HG03342 (cell line): ENCODE data around the gene SOBP.
A peak's percentile ranks its signal among the peaks of the same experiment; 100 is the strongest.

Experiments
- ATAC-seq: cut with Tn5 transposase; IDR thresholded peaks from one replicate; pipeline ENCODE4 v1.9.1; 2021; ENCODE audit warnings: mild to moderate bottlenecking, moderate library complexity; ENCODE audit not compliant: unreplicated experiment

SOBP gene

DNA sequence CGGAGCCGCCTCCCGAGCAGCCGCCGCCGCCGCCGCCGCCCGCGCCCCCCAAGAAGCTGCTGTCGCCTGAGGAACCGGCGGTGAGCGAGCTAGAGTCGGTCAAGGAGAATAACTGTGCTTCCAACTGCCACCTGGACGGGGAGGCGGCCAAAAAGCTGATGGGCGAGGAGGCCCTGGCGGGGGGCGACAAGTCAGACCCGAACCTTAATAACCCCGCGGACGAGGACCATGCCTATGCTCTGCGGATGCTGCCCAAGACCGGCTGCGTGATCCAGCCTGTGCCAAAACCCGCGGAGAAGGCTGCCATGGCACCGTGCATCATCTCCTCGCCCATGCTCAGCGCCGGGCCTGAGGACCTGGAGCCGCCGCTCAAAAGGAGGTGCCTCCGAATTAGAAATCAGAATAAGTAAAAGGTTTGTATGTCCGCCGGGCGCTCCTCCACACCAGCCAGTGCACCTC is 145.2 kb downstream of the SOBP start:
- no peak for ATAC-seq

DNA sequence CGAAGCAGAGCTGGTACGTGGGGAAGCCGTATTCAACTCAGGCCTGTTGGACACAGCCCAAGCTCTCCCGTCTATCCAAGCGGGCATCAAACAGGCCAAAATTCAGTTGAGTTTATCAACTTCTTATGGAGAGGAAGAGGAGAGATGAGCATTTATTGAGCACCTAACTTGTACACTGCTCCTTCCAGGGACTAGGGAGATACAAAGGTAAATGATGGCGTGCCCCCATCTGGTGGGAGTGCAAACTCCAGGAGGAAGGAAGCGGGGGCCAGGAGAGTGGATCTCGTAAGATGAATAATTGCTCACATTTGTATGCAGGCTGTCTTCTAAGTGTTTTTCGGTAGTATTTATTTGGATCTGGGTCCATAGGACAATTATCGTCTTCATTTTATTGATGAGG is 146.6 kb downstream of the SOBP start:
- no peak for ATAC-seq

DNA sequence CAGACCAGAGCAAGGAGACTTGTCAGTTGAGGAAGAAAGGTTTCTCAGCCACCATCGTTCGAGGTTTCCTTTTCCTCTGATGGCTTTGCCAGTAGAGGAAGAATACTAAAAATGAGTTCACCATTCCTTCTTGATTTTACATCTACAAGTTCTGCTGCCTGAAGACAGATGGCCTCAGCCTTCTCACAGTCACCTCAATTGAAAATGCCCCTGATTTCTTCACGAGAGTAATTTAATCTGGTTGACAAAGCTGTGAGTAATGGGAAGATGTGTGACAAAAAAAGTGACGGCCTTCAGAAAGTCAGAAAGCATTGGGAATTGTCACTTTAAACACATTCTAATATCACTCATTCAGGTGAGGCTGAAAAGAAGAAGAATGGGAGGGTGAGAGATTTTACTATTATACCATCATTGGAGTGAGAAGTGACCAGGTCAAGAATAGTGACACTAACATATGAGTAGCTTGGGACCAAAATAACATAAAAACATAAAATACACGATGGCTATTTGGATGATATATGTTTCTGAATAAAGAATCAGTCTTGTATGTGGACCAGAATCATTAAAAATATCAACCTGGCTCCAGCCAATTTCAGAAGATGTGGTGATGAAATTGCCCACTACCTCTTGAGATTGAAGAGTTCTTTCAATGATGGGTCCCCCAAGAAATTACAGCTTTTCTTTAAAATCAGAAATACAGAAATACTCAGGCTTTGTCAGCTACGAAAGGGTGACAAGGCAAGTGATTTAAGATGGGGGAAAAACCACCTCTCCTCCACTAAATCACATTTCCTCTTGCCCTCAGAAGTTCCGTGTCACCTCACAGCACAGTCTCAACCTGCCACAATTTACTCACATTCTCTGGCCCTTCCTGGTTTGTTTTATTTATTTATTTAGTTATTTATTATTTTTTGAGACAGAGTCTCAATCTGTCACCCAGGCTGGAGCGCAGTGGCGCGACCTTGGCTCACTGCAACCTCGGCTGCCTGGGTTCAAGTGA is 147.7 kb downstream of the SOBP start:
- ATAC-seq = no peak

DNA sequence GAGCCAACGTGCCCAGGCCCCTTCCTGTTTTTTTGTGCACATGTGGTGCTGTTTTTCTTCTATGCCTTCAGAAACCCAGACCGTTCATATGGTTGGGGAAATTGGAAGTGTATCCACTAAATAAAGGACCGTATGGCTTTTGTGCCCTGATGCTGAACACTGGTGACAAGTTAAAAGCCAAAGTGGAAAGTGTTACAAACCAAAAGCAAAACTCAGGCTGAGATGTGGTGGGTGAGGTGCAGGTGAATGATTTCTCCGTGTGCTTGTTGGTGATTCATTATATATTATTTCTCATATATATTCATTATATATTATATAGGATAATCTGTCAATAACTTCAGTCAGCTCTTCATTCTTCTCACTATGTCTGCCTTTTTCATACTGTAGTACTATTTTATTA is 148.6 kb downstream of the SOBP start:
- ATAC-seq = no peak

DNA sequence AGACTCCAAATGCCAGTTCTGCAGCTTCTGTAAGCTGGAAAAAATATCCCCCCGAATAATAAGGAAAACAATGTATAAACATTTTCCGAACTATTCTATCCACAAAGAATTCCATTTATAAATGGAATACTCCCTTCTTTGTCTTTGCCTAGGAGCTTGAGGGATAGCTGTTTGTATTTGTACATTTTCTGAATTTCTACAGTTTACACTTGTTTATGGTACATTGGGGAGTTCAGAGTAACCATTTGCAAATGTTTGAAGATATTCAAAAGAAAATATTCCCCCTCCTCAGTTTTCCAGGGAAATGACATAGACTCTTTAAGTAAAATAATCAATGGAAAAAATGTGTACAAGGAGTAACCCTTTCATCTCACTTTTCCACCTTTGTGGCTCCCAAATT is 149.6 kb downstream of the SOBP start:
- no peak for ATAC-seq

DNA sequence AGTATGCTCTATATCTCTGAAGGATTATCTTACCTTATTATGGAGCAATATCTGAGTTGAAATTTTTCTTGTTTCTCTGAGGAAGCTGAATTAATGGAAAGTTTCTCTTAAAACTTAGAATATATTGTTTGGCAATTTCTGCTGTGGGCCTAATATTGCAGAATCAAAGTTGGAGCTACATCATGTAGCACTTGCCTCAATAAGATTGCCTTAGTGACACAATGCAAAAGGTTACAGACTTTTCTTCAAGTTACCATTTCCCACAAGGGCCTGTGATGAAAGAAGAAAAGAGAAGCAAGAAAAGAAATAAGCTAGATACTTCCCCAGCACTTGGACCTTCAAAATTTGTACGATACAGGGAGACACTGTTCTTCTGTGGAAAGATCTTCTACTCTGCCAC is 151.2 kb downstream of the SOBP start:
- ATAC-seq = no peak

DNA sequence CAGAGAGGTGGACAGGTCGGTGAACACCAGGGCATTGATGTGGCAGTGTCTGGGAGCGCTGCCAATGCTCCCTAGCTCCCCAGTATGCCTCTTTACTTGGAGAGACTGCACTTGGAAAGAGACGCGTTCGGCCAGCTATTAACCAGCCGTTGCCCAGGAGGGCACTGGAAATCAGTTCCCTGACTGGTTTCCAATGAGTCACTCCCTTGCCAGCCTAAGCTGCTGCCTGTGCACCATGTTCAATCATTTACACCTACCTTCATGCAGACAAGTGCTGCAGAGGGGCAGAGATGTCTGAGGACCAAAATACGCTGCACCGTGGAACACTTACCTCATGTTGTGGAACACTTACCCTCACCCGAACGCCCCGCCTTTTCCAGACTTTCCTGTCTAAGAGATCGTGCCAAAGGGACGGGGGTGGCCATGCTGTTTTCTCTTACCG is 151.6 kb downstream of the SOBP start:
- no peak for ATAC-seq

DNA sequence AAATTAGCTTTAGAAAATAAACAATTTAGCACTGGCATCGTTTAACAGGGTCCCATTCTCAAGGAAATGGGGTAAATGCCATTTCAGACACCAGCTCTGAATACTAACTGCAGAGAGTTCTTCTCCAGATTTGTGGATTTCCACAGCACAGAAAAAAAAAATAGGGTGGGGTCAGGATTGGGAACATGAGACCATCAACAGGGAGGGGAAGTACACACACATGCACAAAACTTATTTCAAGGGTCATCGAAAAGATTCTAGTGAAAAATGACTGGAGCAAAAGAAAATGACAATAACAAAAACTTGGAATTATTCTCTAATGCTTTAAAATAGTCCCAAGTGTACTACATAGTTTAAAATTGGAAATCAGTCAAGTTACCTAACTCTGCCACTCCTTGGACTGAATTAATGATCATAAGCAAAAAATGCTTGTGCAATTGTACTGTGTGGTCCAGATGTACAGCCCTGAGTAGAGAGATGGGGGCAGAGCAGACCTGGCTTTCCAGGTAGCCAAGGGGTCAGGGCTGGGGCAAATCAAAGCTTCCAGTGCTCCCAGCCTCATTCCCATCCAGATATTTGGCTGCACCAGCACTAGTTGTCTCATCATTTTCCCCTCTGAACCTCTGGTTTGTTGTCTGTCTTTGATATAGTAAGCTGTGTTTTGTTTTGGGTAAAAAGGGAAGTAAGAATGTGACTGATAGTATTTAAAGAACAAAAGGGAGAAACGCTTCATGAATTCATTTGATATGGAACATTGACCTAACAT is 152.4 kb downstream of the SOBP start:
- peak; percentile 63 for ATAC-seq

DNA sequence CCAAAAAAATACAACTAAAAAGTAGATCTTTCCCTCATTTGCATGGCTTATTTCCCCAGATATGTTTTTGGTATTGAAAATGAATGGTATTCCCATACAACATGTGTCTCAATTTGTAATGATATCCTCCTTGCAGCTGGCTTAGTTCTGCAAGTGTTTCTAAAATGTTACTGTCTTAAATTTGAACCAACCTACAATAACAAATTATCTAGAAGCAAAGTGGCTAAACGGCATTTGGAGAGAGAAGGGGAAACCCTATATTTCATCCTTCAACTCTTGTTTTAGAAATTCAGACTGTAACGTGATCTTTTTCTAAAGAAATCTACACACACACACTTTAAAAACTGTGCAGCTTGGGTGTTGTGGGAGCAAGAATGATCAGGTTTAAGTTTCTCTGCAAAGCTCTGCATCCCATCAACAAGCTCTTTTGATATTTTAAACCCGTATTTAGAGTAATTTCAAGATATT is 153.0 kb downstream of the SOBP start:
- ATAC-seq = no peak

DNA sequence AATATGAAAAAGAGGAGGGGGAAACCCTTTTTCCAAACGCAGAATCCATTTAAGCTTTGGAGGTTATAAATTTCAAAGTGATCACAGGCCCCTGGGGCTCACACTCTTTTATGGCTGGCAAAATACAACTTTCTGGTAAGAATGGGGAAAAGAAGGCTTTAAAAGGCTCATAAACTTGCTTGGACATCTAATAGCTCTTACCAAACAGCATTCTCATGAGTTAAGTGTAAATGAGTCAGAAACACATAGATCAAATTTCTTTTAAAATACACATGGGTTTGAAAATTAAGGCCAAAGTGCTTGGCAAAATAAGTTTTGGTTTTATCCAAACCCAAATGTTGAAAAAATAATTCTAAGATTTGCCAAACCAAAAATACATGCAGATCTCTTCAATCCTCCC is 154.6 kb downstream of the SOBP start:
- no peak for ATAC-seq

DNA sequence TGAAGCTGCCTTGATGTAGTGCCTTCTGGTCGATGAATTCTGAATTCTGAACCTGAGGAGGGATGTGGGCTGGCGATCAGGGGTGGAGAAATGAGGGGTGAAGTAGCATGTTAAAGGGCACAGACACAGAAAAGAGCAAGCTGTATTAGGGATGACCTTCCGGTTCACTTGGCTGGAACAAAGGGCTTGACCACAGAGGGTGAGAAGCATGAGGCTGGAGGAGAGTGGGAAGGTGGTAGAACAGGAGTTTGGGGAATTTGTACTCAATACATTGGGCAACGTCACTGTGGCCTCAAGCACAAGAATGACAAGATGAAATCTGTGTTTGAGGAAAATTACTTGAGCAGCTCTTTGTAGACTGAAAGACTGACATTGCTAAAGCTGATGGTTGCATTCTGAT is 155.8 kb downstream of the SOBP start:
- ATAC-seq = no peak

DNA sequence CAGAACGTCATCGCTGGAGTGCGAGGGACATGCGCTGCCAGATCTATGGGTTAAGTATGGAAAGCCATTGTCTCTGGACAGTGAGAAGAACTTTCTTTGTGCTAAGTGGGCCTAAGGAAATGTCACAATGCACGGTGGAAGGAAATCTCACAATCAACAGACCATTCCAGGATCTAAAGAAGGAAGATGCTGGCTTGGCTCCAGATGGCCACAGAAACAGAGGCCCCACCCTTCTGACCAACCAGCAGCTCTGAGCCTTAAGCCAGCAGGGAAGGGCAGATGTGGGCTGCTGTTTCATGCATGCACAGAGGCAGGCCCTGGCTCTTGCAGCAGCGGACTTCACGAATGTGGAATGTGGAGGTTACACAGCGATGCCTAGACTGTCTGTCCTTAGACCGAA is 156.3 kb downstream of the SOBP start:
- no peak for ATAC-seq

DNA sequence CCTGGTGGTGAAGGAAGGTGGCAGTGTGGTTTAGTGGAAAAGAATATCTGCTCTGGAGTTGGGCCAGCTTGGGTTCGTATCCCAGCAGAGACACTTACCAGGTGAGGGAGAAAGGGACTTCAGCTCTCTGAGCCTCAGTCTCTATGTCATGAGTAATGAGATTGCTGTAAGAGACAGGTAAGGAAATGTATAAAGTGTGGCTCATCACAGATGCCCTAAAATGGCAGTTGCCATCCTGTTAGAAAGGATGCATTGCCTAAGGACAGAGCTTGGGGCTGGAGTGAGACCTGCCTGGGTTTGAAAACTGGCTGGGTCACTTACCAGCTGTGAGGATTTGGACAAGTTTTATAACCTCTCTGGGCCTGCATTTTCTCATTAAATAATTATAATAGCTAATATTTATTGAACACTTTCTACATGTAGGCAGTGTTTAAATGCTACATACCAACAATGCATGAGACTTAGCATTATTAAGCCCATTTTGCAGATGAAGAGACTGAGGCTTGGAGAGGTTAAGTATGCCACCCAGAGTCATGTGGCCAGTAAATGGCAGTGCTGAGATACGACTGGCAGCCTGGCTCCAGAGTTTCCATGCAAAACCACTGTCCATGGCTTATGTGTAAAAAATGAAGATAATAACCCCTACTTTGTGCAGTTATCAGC is 157.0 kb downstream of the SOBP start:
- no peak for ATAC-seq

DNA sequence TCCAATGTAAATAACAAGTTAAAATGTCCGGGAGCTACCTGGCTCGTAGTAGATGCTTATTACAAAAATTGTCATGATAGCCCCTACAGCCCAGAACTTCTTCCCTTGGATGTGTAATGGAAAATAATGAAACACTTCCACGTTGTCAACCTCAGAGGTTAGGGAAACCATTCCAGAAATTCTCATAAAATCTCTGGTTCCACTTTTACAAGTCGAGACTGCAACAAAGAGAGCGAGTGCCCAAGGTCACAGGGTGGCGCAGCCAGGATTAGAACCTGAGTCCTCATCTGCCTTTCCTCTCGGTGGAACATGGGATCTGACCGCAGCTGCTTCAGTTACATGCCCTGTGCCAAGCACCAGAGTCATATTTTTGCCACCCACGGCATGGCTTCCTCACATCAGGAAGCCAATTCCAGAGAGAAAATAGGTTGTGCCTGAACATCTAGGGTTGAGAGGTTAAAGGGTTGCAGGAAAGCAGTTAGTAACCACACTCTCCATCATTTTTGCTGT is 157.6 kb downstream of the SOBP start:
- no peak for ATAC-seq

DNA sequence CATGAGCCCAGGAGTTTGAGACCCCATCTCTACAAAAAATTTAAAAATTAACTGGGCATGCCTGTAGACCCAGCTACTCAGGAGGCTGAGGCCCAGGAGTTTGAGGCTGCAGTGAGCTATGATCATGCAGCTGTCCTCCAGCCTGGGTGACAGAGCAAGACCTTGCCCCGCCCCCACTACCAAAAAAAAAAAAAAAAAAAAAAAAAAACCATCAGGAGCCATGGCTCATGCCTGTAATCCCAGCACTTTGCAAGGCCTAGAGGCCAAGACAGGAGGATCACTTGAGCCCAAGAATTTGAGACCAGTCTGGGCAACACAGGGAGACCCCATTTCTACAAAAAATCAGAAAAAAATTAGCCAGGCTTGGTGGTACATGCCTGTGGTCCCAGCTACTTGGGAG is 159.1 kb downstream of the SOBP start:
- no peak for ATAC-seq

DNA sequence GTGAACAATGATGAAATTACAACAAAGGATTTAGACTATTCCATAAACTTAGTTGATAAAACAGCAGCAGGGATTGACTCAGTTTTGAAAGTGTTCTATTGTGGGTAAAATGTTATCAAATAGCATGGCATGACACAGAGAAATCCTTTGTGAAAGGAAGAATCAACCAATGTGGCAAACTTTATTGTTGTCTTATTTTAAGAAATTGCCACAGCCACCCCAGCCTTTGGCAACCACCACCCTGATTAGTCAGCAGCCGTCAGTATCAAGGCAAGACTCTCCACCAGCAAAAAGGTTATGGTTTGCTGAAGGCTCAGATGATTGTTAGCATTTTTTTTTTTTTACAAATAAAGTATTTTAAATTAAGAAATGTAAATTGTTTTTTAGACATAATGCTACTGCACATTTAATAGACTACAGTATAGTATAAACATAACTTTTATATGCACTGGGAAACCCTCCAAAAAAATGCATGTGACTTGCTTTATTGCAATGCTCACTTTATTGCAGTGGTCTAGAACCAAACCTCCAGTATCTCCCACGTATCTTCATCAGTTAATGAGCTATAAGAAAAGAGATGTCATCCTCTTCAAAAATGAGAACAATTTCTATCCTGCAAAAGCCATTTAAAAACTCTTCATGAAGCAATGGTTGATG is 162.7 kb downstream of the SOBP start:
- no peak for ATAC-seq

DNA sequence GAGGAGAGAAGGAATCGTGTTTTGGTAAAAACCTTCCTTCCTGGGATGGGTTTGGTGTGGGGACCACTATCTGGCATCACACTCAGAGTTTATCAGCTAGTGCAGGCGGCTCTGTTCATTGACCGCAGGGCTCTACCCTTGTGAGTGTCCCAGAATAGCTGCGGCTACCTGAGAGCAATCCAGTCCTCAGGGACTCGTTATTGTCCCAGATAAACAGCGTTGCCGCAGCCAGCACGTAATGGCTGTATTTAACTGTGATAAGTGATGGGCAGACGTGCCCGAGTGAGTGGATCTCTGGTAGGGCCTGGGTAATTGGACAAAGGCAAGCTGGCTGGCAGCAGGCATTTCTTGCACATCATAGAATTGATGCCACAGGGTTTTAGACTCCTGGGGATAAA is 163.3 kb downstream of the SOBP start:
- ATAC-seq = no peak

DNA sequence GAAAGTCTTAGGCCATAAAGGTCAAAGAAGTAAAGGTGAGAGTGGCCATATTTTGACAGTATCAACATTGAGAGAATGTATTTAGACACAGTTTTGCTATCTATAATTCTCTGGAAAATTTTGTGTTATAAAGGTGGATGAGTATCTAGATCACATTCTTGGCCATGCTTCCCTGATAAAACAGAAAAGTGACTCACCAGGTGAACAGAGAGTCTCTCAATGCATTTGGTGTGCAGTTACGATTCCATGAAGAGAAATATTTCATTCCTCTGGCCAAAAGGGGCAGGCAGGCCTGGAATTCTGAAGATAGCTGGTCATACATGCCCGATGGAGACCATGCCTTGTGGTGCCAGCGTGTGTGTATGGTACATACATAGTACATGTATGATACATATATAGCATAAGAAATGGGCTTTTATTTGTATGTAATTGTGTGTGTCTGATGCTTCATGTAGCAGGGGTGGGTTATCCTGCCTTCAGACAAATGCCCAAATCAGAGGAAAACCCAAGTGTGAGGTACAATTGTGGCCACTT is 164.0 kb downstream of the SOBP start:
- ATAC-seq = no peak

DNA sequence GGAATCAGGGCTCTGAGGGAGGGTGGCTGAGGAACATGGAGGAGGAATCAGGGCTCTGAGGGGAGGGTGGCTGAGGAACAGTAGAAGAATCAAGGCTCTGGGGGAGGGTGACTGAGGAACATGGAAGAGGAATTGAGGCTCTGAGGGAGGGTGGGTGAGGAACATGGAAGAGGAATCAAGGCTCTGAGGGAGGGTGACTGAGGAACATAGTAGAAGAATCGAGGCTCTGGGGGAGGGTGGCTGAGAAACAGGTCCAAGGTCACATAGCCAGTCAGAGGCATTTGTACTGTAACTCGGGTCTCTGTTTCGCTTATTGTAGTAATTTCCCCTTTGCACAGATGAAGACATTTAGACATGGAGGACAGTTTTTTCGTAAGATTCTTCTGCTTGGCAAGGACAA is 164.8 kb downstream of the SOBP start:
- no peak for ATAC-seq

DNA sequence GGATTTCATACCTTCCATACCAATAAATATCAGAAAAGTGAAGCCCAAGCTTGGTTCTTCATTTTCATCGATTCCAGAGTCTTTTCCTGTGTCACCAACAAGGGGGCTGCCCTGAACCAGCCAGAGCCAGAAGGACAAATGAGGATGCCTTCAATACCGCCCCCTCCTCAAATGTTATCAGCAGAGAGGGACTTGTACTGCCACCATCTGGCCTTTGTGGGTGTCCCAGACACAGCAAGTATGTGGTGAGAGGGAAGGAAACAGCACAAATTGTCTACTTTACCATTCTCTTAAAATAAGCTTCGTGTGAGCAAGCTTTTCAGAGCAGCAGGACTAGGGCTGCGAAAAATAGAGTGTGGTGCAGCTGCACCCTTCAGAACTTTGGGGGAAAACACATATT is 165.3 kb downstream of the SOBP start:
- no peak for ATAC-seq
